Left forelimb (tissue), 1 donor: Measurements from ENCODE around the gene LRIG1.

Source experiments
- DNase-seq: peaks from one replicate; pipeline ENCODE4 v3.0.0-alpha.2; 2018; ENCODE audit warnings: low spot score

Gene LRIG1

DNA sequence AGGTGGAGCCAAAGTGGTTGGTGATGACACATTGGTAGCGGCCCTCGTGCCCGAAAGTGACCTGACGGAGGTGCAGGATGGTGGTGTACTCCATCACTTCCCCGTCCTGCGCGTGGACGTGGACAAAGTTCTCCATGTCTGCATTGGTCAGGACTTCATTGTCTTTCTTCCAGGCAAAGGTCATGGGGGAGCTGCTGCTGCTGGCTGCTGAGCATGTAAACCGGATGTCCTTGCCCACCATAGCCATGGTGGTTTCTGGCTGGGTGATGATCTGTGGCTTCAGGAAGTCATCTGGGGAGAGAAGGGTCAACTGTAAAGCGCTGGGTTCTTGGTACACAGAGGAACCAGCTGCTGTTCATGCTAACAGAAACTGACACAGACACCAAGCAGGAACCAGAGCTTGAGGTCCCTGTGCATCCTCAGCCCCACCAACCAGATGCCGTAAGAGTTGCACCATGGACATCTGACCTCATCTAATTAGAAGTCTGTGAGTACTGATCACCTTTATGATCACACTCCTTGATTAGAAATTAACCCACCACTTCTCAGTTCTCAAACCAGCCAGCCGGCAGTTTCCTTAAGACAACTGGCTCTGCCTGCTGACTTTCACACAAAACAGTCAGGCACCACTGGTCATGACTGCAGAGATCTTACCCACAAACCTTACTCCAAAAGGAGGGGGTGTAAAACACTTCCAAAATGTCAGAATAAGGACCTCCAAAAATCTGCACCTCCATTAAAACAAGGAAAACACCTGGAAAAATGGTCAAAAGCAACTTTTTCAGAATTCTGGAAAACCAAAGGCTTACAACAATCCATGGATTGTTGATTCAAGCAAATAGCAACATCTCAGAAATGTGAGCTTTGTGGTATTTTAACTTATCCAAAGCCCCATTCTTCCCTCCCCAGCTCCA is 114.6 kb downstream of the LRIG1 start:
- no peak for DNase-seq

DNA sequence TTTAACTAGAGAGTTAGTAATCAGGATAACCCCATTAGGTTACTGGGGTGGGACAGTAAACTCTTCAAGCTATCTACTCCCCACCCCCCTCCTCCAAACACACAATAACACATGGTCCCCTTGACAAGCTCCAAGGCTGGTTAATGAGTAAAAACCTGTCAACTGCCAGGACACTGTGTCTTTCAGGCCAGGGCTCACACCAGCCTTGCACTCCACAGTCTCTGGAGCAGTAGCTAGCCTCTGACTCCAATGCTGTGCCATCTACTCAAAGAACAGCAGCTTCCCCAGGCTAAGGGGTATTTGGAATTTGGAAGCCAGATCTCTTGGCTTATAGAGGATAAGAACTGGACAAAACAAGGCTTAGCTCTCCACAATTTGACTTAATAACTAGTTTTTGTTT is 115.8 kb downstream of the LRIG1 start:
- no peak for DNase-seq

DNA sequence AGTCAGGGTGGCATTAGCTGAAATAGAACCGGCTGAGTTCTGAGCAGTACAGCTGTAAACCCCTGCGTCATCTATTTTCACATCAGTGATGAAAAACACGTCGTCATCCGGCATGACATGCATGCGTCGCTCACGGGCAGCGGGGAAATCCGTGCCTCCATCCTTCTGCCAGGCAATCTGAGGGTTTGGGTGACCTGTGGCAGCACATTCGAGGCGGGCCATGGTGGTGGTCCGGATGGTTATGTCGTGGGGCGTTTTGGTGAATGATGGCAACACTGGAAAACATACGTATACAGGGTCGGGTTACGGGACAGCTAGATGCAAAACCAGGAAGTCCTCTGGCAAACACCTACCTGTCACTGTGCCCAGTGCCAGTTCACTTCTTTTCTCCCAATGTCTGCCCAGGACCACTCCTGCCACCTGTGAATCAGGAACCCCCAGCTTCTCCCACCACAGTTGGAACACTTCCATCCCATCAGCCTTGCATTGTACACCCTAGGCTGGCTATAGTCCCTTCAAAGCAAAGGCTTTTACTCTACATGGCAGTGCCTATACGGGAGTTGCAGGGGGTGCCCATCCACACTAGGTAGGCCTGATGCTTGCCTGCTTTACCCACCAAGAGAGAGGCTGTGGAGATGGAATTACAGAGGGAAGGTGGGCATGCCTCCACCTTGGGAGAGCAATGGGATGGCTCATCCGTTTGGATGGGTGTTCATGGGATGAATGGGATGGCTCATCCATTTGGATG is 116.7 kb downstream of the LRIG1 start:
- DNase-seq: no peak

DNA sequence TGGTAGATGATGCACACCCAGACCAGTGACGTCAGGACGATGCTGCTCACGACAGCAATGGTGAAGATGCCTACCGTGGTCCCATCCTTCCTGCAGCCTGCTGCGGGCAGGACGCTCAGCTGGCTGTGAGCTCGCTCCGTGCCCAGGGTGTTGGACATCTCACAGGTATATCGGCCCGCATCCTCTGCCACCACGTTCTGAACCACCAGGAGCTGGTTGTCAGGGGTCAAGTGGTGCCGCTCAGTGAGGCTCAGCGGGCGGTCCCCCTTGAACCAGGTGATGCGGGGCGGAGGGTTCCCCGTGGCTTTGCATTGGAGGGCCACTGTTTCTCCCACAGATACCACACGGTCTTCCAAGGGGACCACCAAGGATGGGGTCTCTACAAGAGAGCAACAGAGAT is 117.8 kb downstream of the LRIG1 start:
- DNase-seq: no peak

DNA sequence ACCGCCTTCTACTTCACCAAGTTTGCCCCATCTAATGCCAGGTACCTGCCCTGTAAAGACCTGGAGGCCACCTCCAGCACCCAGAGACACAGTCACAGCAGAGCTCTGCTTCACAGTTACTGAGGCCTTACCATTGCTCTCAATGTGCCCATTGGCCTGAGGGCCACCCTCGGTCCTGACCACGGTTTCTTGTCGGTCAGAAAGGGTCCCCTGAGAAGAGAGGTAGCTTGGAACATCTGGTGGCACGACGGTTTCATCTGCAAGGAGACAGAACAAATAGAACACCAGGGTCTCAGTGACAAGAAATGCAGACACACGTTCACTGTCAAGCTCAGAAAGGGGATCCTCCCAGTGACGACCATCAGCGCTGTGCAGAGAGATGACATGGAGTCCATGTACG is 118.7 kb downstream of the LRIG1 start:
- DNase-seq: no peak

DNA sequence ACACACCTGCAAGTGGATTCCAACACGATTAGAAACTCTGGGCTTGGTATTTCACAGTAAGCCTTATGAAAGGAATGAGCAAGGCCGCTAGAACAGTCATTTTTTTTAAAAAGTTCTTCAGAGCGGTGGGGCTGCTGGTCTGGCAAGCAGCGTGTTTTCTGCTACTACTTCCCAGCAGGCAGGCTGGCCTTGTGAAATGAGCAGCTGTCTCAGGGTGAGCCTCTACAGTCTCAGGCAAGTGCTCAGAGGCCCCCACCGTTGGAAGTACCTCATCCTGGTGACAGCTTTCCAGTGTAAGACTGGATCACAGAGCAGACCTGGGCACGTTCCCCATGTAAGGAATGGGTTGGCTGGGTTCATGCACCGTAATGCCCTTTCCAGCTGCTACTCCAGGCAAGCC is 119.2 kb downstream of the LRIG1 start:
- DNase-seq: no peak

DNA sequence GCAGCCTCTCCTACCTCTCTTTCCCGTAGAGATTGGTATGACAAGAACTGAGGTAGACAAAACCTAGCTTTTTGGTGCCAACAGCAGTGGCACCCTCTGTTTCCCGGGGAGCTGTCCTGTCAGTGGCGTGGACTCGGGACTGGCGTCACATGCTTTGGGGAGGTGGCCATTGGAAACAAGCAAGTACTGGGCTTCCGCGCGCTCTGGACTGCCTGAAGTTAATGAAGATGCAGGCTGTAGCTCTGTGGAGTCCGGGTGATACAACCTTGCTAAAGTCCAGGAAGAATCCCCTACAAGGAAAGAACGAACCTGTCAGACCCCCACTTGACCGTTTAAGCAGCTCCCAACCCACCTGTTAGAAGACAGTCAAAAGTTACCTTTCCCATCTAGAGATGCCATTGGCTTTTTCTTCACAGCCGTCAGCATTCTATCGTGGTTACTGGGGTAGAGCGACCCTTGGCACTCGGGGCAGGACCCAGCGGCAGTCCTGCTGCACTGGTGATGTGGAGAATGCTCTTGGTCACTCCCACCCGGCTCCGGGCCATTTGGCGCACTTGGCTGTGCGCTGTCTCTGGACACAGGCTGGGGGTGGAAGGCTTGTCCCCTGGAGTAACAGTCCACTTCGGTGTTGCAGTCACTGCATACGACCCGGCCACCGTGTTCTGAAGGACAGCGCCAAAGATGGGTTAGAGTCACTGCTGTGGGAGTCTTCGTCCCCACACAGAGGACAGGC is 120.5 kb downstream of the LRIG1 start:
- no peak for DNase-seq

DNA sequence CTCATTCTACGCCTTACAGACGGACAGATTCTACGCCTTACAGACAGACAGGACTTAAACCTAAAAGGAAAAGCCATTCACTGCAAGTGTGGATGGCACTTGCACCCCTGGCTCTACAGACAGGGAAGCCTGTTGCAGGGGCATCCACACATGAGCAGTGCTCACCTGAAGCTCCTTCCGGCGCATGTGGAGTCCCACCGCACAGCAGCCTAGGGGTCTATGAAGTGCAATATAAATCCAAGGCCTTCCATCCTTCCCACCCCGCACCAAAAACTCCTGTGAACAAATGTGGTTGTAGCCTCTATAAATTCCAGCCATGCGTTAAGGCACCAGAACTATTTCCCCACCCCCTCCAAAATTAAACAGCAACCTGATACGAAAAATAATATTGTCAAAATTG is 121.3 kb downstream of the LRIG1 start:
- DNase-seq: no peak

DNA sequence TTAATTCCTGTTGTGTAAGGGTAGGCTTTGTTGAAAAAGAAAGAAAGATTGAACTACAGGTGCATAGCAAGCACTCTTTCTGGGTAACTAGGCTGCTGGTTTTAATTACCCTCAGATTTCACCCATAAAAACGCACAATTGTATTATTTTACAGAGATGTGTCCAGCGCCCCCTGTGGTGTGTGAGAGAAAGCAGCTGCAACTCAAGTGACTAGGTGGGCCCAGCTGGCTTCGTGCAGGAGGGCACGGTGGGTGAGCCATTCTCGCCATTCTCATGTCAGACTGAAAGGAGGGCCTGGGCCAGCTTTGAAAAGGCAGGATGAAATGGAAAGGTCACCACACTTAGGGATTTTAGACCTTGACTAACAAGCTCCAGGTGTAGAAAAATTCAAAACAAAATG is 122.6 kb downstream of the LRIG1 start:
- no peak for DNase-seq

DNA sequence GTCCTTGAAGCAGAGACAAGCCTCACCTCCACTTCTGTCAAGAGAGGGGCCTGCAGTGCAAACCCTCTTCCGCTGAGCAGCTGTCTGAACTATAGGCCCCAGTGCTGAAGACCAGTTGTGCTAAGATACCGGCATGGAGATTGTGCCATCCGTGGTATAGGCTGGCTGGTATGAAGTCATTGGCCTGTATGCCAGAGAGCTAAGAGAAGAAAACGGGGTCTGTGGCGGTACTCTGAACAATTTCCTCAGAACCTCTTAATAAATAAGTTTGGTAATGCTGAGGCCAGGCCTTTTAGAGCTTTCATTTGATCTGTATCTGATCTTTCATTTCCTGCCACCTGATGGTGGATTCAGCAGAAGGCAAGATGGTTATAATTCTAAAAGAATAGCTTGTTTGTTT is 123.0 kb downstream of the LRIG1 start:
- DNase-seq: no peak

DNA sequence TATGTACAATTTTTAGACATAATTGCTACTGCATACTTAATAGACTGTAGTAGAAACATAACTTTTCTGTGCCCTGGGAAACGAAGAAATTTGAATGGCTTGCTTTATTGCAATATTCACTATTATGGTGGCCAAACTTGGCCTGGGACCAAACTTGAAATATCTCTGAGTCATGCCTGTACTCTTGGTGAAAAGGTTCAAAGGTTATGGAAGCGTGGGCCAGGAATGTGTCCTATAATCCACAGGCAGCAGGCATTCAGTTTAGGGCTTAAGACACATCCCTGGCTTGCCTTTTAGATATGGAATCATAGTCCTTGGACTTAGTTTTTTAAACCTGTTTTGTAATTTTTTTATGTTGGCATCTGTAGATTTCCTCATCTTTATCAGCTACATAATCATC is 124.3 kb downstream of the LRIG1 start:
- no peak for DNase-seq

DNA sequence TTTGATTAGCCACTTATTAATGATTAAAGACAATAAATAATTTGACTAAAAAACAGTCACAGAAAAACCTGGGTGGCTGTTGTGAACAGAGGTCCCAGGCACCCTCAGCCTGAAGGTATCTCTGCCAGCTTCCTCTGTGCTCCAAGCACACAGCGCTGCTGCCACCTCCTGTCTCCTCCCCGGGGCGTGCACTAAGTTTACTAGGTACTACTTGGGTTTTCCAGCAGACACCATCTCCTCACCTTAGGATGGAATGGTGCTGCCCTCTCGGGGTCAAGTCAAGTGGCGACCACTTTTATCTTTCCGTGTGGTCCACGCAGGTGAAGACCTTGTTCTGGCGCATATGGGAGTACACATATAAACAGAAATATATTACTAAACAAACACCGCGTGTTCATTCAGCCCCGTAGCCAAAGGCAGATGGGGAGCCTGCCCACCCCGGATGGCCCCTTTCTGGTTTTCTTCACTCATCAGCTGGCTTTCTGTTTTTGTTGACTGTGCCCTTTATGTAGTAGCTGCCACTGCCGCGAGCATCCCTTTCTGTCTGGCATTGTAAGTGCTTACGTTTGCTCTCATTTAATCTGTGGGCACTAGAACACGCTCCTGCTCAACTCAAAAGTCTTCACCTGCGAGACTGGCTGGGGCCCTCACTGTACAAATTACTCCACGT is 128.0 kb downstream of the LRIG1 start:
- DNase-seq: no peak

DNA sequence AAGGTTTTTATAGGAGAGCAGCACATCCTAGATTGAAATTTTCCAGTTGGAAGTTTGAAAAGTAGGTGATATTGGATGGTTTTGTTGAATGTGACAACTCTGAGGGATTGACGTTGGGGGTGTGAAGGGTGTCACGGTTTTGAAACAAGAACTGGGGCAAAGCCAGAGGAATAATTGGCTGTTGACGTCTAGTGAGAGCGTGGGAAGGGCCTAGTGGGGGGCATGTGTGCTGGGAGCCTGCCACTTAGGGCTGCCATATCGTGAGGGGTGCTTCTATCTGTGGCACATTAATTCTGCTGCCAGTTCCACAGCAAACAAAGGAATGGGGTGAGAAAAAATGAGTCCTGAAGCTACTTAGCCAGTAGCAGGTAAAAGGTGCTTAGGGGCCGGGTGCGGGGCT is 129.4 kb downstream of the LRIG1 start:
- no peak for DNase-seq

DNA sequence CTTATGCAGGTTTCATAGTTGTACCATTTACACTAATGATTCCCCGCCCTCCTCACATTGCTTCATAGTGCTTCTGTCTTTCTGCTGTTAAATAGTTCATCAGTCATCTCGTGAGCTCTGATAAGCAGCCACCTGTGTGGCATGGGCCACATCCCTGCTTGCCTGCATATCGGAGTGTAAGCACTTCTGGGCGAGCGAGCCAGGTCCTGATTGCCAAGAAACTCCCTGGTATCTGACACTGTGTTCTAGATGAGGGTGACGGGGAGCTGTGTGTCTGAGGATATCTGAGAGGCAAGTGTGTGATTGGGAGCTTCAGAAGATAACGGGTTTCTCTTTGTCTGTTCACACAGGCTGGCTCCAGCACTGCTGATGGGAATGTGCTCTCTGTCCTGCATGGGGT is 130.6 kb downstream of the LRIG1 start:
- no peak for DNase-seq

DNA sequence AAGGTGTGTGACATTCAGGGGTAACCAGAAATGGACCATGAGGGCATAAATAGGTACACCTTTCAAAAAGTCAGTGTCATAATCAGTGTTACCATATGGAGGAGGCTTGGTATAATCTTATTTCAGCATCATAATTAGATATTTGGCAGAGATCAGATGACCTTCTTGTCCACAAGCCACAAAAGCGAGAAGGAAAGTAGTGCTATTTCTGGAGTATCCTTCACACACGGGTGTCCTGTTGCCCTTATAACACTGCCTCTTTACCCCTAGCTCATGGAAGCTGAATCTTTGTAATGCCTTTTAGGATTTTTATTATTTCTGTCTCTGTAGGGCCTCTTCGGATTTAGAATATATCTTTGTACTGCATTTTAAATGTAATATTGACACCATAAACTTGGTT is 132.8 kb downstream of the LRIG1 start:
- DNase-seq: no peak

DNA sequence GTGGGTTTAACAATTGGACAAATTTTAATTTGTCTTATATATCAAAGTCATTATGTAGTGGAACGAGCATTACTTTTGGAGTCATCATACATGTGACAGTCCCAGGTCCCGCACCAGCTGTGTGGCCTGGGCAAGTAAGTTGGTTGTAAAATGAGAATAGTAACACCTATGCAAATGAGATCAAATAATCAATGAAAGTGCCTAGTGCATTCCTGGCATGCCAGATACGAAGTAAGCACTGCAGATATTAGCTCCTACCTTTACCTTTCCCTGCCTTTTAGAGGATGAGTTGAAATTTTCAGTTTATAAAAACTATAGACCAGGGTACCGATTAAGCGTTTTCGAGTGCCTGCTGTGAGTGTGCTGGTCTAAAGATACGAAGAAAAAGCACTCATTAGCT is 134.1 kb downstream of the LRIG1 start:
- no peak for DNase-seq

DNA sequence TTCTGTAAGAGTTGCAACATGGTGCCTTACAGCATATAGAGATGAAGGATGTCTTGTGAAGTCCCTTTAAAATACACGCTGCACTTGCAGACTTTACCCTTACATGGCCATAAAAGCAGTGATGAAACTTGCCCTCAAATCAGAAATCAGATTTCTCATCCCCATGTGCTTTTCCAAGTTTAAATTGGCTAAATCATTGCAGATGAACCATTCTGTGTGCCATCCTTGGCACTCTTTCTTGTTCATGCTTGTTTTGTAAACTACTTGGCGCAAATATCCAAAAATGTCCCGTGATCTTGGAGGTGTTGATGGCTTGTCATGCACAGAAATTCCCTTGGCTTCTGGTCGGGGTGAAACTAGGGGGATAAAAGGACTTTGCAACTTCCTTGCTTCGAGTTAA is 135.7 kb downstream of the LRIG1 start:
- no peak for DNase-seq

DNA sequence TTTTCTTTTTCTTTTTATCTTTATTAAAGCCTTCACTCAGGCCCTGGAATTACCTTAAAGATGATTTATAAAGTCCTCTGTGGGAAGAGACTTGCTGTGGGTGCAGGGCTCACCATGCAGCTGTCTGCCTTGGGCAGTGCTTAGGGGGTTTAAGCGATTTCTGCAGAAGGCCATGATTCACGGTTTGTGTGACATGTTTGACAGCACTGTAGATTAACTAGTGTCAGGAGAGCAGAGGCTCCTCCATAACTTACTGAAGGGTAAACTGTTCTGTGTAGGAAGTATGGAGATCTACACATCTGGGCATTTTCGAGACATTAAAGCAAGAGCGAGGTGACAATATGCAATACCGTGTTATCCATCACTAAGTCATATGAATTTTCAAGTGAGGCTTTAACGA is 137.7 kb downstream of the LRIG1 start:
- no peak for DNase-seq

DNA sequence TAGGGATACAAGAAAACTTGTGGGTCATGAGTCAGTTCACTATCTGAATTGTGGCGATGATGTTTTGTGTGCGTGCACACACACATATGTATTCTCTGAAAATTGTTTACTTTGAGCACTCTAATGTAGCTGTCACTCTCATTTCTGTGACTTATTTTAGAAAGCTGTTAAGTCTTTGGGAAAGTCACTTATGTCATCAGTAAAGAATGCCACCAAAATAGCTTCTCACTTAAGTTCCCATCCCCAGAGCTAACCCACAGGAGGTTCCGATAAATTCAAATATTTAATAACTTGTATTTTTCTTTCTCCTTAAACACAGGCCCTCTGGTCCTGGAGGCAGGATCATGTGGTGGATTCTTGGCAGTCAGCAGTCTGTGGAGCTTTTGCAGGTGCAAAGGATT is 138.3 kb downstream of the LRIG1 start:
- no peak for DNase-seq

DNA sequence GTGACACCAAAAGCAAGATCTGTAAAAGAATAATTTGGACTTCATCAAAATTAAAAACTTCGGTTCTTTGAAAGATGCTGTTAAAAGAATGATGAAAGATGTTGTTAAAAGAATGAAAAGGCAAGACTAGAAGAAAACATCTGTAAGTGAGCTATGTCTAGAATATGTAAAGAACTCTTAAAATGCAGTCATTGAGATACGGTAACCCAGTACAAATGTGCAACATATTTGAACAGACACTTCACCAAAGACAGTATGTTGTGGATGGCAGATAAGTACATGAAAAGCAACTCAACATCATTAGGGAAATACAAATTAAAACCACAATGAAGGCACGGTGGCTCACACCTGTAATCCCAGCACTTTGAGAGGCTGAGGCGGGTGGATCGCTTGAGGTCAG is 139.5 kb downstream of the LRIG1 start:
- no peak for DNase-seq

DNA sequence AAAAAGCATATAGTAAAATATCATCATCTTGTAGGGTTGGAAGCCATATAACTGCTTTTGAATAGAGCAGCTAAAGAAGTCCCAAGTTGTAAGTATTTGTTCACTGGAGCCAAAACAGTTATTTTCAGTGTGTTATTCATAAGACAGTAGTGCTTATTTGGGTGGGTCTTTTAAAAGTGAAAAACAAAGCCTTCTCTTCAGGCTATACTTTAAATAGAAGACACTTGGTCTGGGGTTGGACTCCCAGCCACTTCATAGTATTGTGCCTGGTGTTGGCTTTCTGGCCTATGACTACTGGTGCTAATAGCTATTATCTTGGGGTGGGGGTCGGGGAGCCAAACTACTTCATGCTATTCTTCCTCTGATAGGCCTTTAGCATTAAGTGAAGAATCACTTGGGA is 144.8 kb downstream of the LRIG1 start:
- DNase-seq: no peak

DNA sequence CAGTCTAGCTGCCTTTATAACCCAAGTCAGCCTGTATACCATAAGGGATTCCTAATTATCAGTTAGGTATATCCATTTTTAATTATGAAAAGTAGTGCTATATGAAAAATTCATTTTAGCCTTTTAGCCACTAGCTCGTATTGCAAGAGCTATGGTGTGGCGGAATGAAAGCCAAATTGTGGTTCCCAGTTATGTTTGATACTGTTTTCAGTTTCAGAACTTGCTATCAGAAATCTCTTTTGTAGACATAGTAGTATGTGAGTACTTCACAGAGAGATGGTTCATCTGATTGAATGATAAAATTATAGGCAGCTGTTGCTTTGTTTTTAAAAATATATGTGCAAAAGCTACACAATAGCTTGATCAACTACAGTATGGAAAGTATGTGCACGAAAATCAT is 145.4 kb downstream of the LRIG1 start:
- DNase-seq: no peak
